CD4-positive, alpha-beta T cell (primary cell): Measurements from ENCODE around the gene DDC. TPM values are rescaled to one million over a fixed set of nuclear protein-coding genes. Genes with fewer than 3 reads are reported as not detected.

Experiments used
- ATAC-seq: fragments of 200-7000 bp; cut with Tn5 transposase; one replicate; pipeline ENCODE4 v1.10.0; 2022; ENCODE audit warnings: mild to moderate bottlenecking; ENCODE audit not compliant: poor library complexity
- CTCF ChIA-PET: fragments of 350-600 bp; sonication (Branson Sonifier 250); formaldehyde crosslinking; loops from one replicate; lab custom pipeline; 2021; ENCODE audit warnings: antibody characterized with exemption, inconsistent platforms; lab: Charles Lee
- POLR2A ChIA-PET: fragments of 350-600 bp; sonication (Branson Sonifier 250); formaldehyde crosslinking; loops from one replicate; lab custom pipeline; 2021; ENCODE audit warnings: antibody characterized with exemption, inconsistent platforms; lab: Charles Lee
- DNase-seq, 14 experiments: peaks; one replicate each; pipeline ENCODE4 v3.0.0-alpha.2; 2013 to 2020; ENCODE audit warnings: mixed read lengths in 2 of 14
- H3K27ac ChIP-seq, 2 donors: one replicate each; pipeline versions ENCODE4 v1.5.1 to v1.7.0; 2013; ENCODE audit warnings: low read length in 2 of 2, low read depth in 1 of 2, mild to moderate bottlenecking in 1 of 2
- H3K27me3 ChIP-seq, 2 experiments: 1 replicate in 1 of 2; 2 replicates in 1 of 2; pipeline versions ENCODE4 v1.6.1 to v1.7.0; 2013; ENCODE audit warnings: low read length in 2 of 2, control low read depth in 1 of 2, mild to moderate bottlenecking in 1 of 2, moderate library complexity in 1 of 2; ENCODE audit not compliant: insufficient read depth in 2 of 2, control insufficient read depth in 1 of 2
- H3K36me3 ChIP-seq: one replicate; pipeline ENCODE4 v1.6.1; 2013; ENCODE audit warnings: low read length, control low read depth; ENCODE audit not compliant: insufficient read depth
- H3K4me1 ChIP-seq: one replicate; pipeline ENCODE4 v1.6.1; 2013; ENCODE audit warnings: low read length, control low read depth; ENCODE audit not compliant: insufficient read depth
- H3K4me3 ChIP-seq: one replicate; pipeline ENCODE4 v1.5.1; 2013; ENCODE audit warnings: mild to moderate bottlenecking, low read length, moderate library complexity
- H3K9me3 ChIP-seq, 2 experiments: 1 replicate in 1 of 2; 2 replicates in 1 of 2; pipeline versions ENCODE4 v1.6.1 to v1.7.0; 2013; ENCODE audit warnings: low read length in 2 of 2, mild to moderate bottlenecking in 2 of 2, control low read depth in 1 of 2, moderate library complexity in 1 of 2; ENCODE audit not compliant: control insufficient read depth in 1 of 2, insufficient read depth in 1 of 2
- H3K27ac Mint-ChIP-seq: one replicate; pipeline ENCODE4 v1.8.0; 2020; ENCODE audit warnings: mixed read lengths
- H3K27me3 Mint-ChIP-seq: one replicate; pipeline ENCODE4 v1.8.0; 2021; ENCODE audit warnings: mixed read lengths
- H3K36me3 Mint-ChIP-seq: one replicate; pipeline ENCODE4 v1.8.0; 2021; ENCODE audit warnings: low read depth, mixed read lengths
- H3K4me1 Mint-ChIP-seq: one replicate; pipeline ENCODE4 v1.8.0; 2021; ENCODE audit warnings: low read depth, mixed read lengths
- H3K4me3 Mint-ChIP-seq: one replicate; pipeline ENCODE4 v1.8.0; 2020; ENCODE audit warnings: mild to moderate bottlenecking, mixed read lengths
- H3K9me3 Mint-ChIP-seq: one replicate; pipeline ENCODE4 v1.8.0; 2020; ENCODE audit warnings: mixed read lengths
- intact Hi-C, 2 experiments: fragments of 100-400 bp; cut with DNase I in 1 of 2; cut with micrococcal nuclease in 1 of 2; formaldehyde crosslinking; loops; one replicate each; pipeline versions ENCODE4 v1.15.1 to v1.9.0; 2023 to 2025; cut with DNase I, micrococcal nuclease
- total RNA-seq, 174 experiments: library from RNA in 2 of 174; stranded (reverse) in 2 of 174; gene quantifications; one replicate each; pipeline ENCODE4 v1.2.3 and lab custom pipeline; 2021 to 2026
- TF ChIP-seq, protein P1 (sequence below): fragments of 200-600 bp; IDR thresholded peaks from one replicate; pipeline ENCODE4 v1.8.0; 2022; ENCODE audit warnings: antibody characterized with exemption, mild to moderate bottlenecking

Gene DDC
- total RNA-seq, 2 experiments from 2014 or later: not detected

DNA sequence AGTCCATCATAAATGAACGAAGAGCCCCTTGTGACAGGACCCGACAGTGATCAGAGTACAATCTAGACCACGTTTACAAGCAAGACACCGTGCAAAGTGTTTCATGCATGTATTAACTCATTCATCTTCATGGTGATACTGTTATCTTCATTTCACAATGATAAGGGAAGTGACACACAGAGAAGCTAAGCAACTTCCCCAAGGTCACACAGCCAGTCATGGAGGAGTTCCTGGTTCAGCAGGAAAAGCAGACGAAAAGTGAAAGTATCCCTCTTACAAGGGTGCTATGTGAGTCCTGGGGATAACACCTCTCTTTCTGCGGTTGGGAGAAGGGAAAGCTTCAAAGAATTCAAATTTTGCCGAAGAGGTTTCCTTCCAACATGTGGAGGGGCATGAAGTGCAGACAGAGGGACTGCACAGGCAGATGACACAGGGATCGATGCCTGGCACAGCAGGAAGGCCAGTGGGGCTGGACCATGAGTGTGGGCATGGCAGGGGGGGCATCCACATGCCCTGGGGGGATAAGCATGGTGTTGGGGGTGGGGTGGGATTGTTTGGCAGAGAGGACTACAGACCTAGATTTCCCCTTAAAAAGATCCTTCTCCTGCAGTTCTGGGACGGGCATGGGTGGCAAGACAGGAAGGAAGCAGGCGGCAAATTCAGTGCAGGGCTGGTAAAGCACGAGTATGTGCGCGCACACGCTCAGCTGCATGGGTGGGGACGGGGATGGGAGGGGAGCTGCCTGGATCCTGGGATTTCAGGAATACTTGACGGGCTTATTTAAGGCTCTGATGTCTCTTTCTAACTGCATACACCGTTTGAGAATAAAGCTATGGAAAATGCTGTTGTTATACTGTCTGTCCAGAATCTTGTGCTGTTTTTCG lies 33.5 kb upstream of the DDC start:
- Histone ChIP-seq H3K36me3 (no peaks in the 10 kb centered on the region), H3K4me1 (peaks cover 8% of the 10 kb centered on the region), H3K27me3 (no peaks in the 10 kb centered on the region), H3K4me3 (no peak overlapping the region), H3K9me3 (no peaks in the 10 kb centered on the region), H3K27ac (no peak overlapping the region)
- H3K27ac Mint-ChIP-seq: no peak overlapping the region
- intact Hi-C loops: loop anchor here in 1 of 2 experiments (5.0 kb wide), 1 partner anchor 79 kb away; no protein-coding TSS in a partner anchor
- H3K9me3 Mint-ChIP-seq: no peaks in the 10 kb centered on the region
- no peak for DNase-seq
- POLR2A ChIA-PET: no interaction called here
- no peaks in the 10 kb centered on the region for H3K27me3 Mint-ChIP-seq
- CTCF ChIA-PET: no interaction called here
- ATAC-seq: no peak
- H3K36me3 Mint-ChIP-seq: peaks cover 6% of the 10 kb centered on the region
- no peak overlapping the region for H3K4me3 Mint-ChIP-seq
- TF ChIP-seq, protein P1, sequence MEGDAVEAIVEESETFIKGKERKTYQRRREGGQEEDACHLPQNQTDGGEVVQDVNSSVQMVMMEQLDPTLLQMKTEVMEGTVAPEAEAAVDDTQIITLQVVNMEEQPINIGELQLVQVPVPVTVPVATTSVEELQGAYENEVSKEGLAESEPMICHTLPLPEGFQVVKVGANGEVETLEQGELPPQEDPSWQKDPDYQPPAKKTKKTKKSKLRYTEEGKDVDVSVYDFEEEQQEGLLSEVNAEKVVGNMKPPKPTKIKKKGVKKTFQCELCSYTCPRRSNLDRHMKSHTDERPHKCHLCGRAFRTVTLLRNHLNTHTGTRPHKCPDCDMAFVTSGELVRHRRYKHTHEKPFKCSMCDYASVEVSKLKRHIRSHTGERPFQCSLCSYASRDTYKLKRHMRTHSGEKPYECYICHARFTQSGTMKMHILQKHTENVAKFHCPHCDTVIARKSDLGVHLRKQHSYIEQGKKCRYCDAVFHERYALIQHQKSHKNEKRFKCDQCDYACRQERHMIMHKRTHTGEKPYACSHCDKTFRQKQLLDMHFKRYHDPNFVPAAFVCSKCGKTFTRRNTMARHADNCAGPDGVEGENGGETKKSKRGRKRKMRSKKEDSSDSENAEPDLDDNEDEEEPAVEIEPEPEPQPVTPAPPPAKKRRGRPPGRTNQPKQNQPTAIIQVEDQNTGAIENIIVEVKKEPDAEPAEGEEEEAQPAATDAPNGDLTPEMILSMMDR: no peak
- H3K4me1 Mint-ChIP-seq: peaks cover 13% of the 10 kb centered on the region

DNA sequence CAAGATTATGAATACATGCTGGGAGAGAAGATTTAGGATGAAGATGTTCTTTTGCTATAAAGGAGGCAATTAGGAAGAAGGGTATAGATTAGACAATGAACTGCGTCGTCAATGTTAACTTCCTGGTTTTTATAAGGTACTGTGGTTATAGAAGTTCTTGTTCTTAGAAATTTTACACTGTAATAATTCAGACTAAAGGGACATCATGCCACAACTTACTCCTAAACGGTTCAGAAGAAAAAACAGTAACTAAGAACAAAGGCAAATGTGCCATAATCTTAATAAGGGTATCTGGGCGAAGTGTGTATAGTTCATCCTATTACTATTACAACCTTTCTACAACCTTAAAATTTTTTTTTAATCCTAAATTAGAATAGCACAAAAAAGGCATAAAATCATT lies 31.3 kb upstream of the DDC start:
- ATAC-seq (no peak), DNase-seq (no peak)
- H3K4me1 Mint-ChIP-seq: peaks cover 13% of the 10 kb centered on the region
- intact Hi-C loops: loop anchor here in 1 of 2 experiments (5.0 kb wide), 1 partner anchor 81 kb away; no protein-coding TSS in a partner anchor
- no peaks in the 10 kb centered on the region for H3K27me3 ChIP-seq
- H3K9me3 Mint-ChIP-seq: no peaks in the 10 kb centered on the region
- H3K4me1 ChIP-seq: peaks cover 8% of the 10 kb centered on the region
- CTCF ChIA-PET: no interaction called here
- H3K36me3 ChIP-seq: no peaks in the 10 kb centered on the region
- TF ChIP-seq, protein P1: no peak
- H3K4me3 Mint-ChIP-seq: no peak overlapping the region
- H3K27ac Mint-ChIP-seq: no peak overlapping the region
- no peaks in the 10 kb centered on the region for H3K27me3 Mint-ChIP-seq
- peaks cover 6% of the 10 kb centered on the region for H3K36me3 Mint-ChIP-seq
- no peaks in the 10 kb centered on the region for H3K9me3 ChIP-seq
- POLR2A ChIA-PET: no interaction called here
- H3K27ac ChIP-seq: no peak overlapping the region
- H3K4me3 ChIP-seq: no peak overlapping the region

DNA sequence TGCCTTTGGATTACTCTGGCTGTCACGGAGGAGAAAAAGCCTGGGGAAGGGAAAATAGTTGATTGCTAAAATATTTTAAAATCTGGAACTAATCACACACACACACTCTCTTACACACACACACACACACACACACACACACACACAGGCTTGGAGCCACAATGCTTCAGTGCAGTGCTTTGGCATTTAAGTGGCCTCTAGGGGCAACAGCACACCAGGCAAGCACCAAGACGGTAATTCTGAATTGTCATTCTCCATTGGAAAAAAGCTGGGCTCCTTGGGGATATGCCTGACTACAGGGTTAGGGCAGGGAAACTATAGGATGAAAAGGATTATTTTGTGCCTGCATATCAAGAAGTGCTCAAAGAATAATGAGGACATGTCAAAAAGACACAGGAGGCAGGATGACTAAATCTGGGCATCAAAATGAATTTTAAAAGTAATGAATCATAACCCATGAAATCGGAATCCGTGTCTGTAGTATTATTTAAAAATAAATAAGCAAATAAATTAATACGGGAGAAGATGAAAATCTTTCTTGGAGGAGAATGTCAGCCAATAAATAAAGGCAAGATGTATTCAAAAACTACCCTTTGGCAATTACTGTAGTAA lies 30.4 kb upstream of the DDC start:
- H3K36me3 ChIP-seq: no peaks in the 10 kb centered on the region
- peaks cover 8% of the 10 kb centered on the region for H3K4me1 ChIP-seq
- Mint-ChIP-seq H3K27ac (no peak overlapping the region), H3K27me3 (no peaks in the 10 kb centered on the region), H3K9me3 (no peaks in the 10 kb centered on the region), H3K4me3 (no peak overlapping the region), H3K4me1 (peaks cover 13% of the 10 kb centered on the region), H3K36me3 (peaks cover 6% of the 10 kb centered on the region)
- TF ChIP-seq, protein P1: no peak
- intact Hi-C loops: loop anchor here (1.0 to 5.0 kb wide), 3 partner anchors 37 to 82 kb away; no protein-coding TSS in a partner anchor
- POLR2A ChIA-PET: no interaction called here
- H3K27me3 ChIP-seq: no peaks in the 10 kb centered on the region
- H3K4me3 ChIP-seq: no peak overlapping the region
- ATAC-seq: no peak
- CTCF ChIA-PET: no interaction called here
- DNase-seq: peak in 6 of 14 experiments; percentile 7 to 52 (median 34)
- no peak overlapping the region for H3K27ac ChIP-seq
- no peaks in the 10 kb centered on the region for H3K9me3 ChIP-seq
